IMR-90 (cell line): ENCODE data around the gene FOSL2. TPM values are rescaled to one million over a fixed set of nuclear protein-coding genes. Genes with fewer than 3 reads are reported as not detected.

Source experiments
- ATAC-seq: fragments of 200-7000 bp; cut with Tn5 transposase; 2 replicates; pipeline ENCODE4 v1.9.1; 2020; ENCODE audit warnings: low read depth, mild to moderate bottlenecking, moderate library complexity
- BruUV-seq: library from RNA; stranded (reverse); fragments of 400-500 nt; replicated peaks from 2 replicates; lab custom pipeline; 2021; lab: Mats Ljungman, UMichigan
- CTCF ChIA-PET: fragments of 300-600 bp; formaldehyde crosslinking; extraction: SDS; loops from one replicate; lab custom pipeline; 2021; ENCODE audit warnings: antibody characterized with exemption; lab: Yijun Ruan, JAX
- POLR2A ChIA-PET: fragments of 300-600 bp; sonication (Branson Sonifier 250); formaldehyde crosslinking; loops from one replicate; lab custom pipeline; 2022; ENCODE audit warnings: antibody characterized with exemption; ENCODE audit not compliant: unreplicated experiment; lab: Charles Lee
- DNase-seq: peaks from one replicate; pipeline ENCODE4 v3.0.0; 2013
- H2AFZ ChIP-seq: replicated peaks from 2 replicates; pipeline ENCODE3; 2013; ENCODE audit warnings: low read length, mild to moderate bottlenecking; ENCODE audit not compliant: poor library complexity
- H2AK5ac ChIP-seq: 2 replicates; pipeline ENCODE4 v1.6.1; 2013; ENCODE audit warnings: low read depth, low read length, inconsistent platforms
- H2AK9ac ChIP-seq: replicated peaks from 2 replicates; pipeline ENCODE3; 2013; ENCODE audit warnings: mild to moderate bottlenecking, low read depth, low read length, moderate library complexity; ENCODE audit not compliant: poor library complexity
- H2BK120ac ChIP-seq: 2 replicates; pipeline ENCODE4 v1.6.1; 2013; ENCODE audit warnings: low read depth, low read length, inconsistent platforms
- H2BK15ac ChIP-seq: 3 replicates; pipeline ENCODE4 v1.6.1; 2013; ENCODE audit warnings: low read depth, low read length, inconsistent platforms
- H2BK20ac ChIP-seq: 2 replicates; pipeline ENCODE4 v1.6.1; 2013; ENCODE audit warnings: low read depth, mild to moderate bottlenecking, inconsistent platforms, low read length, moderate library complexity
- H2BK5ac ChIP-seq: 2 replicates; pipeline ENCODE4 v1.6.1; 2013; ENCODE audit warnings: mild to moderate bottlenecking, low read depth, low read length, inconsistent platforms; ENCODE audit not compliant: poor library complexity, severe bottlenecking
- H3K14ac ChIP-seq: replicated peaks from 2 replicates; pipeline ENCODE4 v1.6.1; 2013; ENCODE audit warnings: low read depth, low read length, inconsistent platforms
- H3K18ac ChIP-seq: 2 replicates; pipeline ENCODE4 v1.6.1; 2013; ENCODE audit warnings: low read depth, low read length, control low read depth
- H3K23ac ChIP-seq: 2 replicates; pipeline ENCODE4 v1.6.1; 2013; ENCODE audit warnings: low read depth, low read length, inconsistent platforms
- H3K27ac ChIP-seq: 2 replicates; pipeline ENCODE4 v1.5.1; 2013; ENCODE audit warnings: mild to moderate bottlenecking, control low read depth, low read length; ENCODE audit not compliant: insufficient read depth
- H3K27me3 ChIP-seq: 2 replicates; pipeline ENCODE4 v1.6.1; 2013; ENCODE audit warnings: low read length; ENCODE audit not compliant: control insufficient read depth, insufficient read depth
- H3K36me3 ChIP-seq: 2 replicates; pipeline ENCODE4 v1.6.1; 2013; ENCODE audit warnings: low read length, mixed read lengths; ENCODE audit not compliant: control insufficient read depth, insufficient read depth
- H3K4ac ChIP-seq: 2 replicates; pipeline ENCODE4 v1.6.1; 2013; ENCODE audit warnings: low read depth, low read length, inconsistent platforms
- H3K4me1 ChIP-seq: 2 replicates; pipeline ENCODE4 v1.6.1; 2013; ENCODE audit warnings: low read length, mixed read lengths; ENCODE audit not compliant: control insufficient read depth, insufficient read depth
- H3K4me2 ChIP-seq: 2 replicates; pipeline ENCODE4 v1.6.1; 2013; ENCODE audit warnings: low read depth, mild to moderate bottlenecking, control low read depth, low read length, moderate library complexity
- H3K4me3 ChIP-seq: 2 replicates; pipeline ENCODE4 v1.5.1; 2013; ENCODE audit warnings: low read depth, mild to moderate bottlenecking, control low read depth, low read length, moderate library complexity; ENCODE audit not compliant: insufficient read depth
- H3K56ac ChIP-seq: 2 replicates; pipeline ENCODE4 v1.6.1; 2013; ENCODE audit warnings: low read length, inconsistent platforms; ENCODE audit not compliant: insufficient read depth; ENCODE audit errors: extremely low read depth
- H3K79me1 ChIP-seq, 2 experiments: 2 replicates each; pipeline ENCODE4 v1.6.1; 2013; ENCODE audit warnings: low read length in 2 of 2, inconsistent platforms in 1 of 2, low read depth in 1 of 2
- H3K9ac ChIP-seq: 2 replicates; pipeline ENCODE4 v1.6.1; 2013; ENCODE audit warnings: low read depth, low read length, control low read depth
- H3K9me1 ChIP-seq: 2 replicates; pipeline ENCODE4 v1.6.1; 2013; ENCODE audit warnings: low read length, inconsistent platforms; ENCODE audit not compliant: insufficient read depth
- H3K9me3 ChIP-seq: 2 replicates; pipeline ENCODE4 v1.6.1; 2013; ENCODE audit warnings: low read length; ENCODE audit not compliant: control insufficient read depth, insufficient read depth
- H4K20me1 ChIP-seq: 2 replicates; pipeline ENCODE4 v1.6.1; 2013; ENCODE audit warnings: low read length, inconsistent platforms; ENCODE audit not compliant: insufficient read depth
- H4K5ac ChIP-seq: 2 replicates; pipeline ENCODE4 v1.6.1; 2013; ENCODE audit warnings: mild to moderate bottlenecking, low read depth, low read length, control low read depth
- H4K8ac ChIP-seq, 2 experiments: 2 replicates each; pipeline ENCODE4 v1.6.1; 2013; ENCODE audit warnings: low read depth in 2 of 2, low read length in 2 of 2, control low read depth in 1 of 2, inconsistent platforms in 1 of 2
- H4K91ac ChIP-seq: 2 replicates; pipeline ENCODE4 v1.6.1; 2013; ENCODE audit warnings: low read depth, low read length, inconsistent platforms; ENCODE audit not compliant: insufficient read depth
- BHLHE40 ChIP-seq: fragments of 150-350 bp; IDR thresholded peaks from 2 replicates; pipeline ENCODE4 v1.6.1; 2016; ENCODE audit warnings: mild to moderate bottlenecking, low read depth, low read length
- CEBPB ChIP-seq: IDR thresholded peaks from 2 replicates; pipeline ENCODE4 v1.6.1; 2012; ENCODE audit warnings: low read depth, low read length, improper control_type of control experiment
- CHD1 ChIP-seq: IDR thresholded peaks from 2 replicates; pipeline ENCODE4 v1.6.1; 2012; ENCODE audit warnings: low read depth, low read length, improper control_type of control experiment
- CTCF ChIP-seq: conservative IDR thresholded peaks from 2 replicates; pipeline ENCODE4 v1.5.1; 2012; ENCODE audit warnings: mild to moderate bottlenecking, low read depth, low read length, improper control_type of control experiment
- ELK1 ChIP-seq: fragments of 150-350 bp; IDR thresholded peaks from 2 replicates; pipeline ENCODE4 v1.6.1; 2016; ENCODE audit warnings: low read depth, mild to moderate bottlenecking, low read length, moderate library complexity, borderline replicate concordance
- FOS ChIP-seq: fragments of 150-350 bp; IDR thresholded peaks from 2 replicates; pipeline ENCODE4 v1.6.1; 2016; ENCODE audit warnings: low read depth, low read length
- MAFK ChIP-seq: IDR thresholded peaks from 2 replicates; pipeline ENCODE4 v1.6.1; 2012; ENCODE audit warnings: low read depth, low read length, improper control_type of control experiment
- MAZ ChIP-seq: IDR thresholded peaks from 2 replicates; pipeline ENCODE4 v1.6.1; 2012; ENCODE audit warnings: low read depth, mild to moderate bottlenecking, low read length, improper control_type of control experiment, moderate library complexity, borderline replicate concordance
- MXI1 ChIP-seq: IDR thresholded peaks from 2 replicates; pipeline ENCODE4 v1.6.1; 2012; ENCODE audit warnings: low read depth, mild to moderate bottlenecking, low read length, moderate library complexity, borderline replicate concordance
- NFE2L2 ChIP-seq: fragments of 150-350 bp; IDR thresholded peaks from 2 replicates; pipeline ENCODE4 v1.6.1; 2016; ENCODE audit warnings: low read depth, mild to moderate bottlenecking, low read length
- POLR2A ChIP-seq: IDR thresholded peaks from 2 replicates; pipeline ENCODE4 v1.6.1; 2012; ENCODE audit warnings: mild to moderate bottlenecking, low read depth, low read length
- RAD21 ChIP-seq: IDR thresholded peaks from 2 replicates; pipeline ENCODE4 v1.6.1; 2012; ENCODE audit warnings: low read length, improper control_type of control experiment
- RCOR1 ChIP-seq: IDR thresholded peaks from 2 replicates; pipeline ENCODE4 v1.6.1; 2012; ENCODE audit warnings: mild to moderate bottlenecking, low read length, improper control_type of control experiment; ENCODE audit not compliant: insufficient replicate concordance
- RFX5 ChIP-seq: IDR thresholded peaks from 2 replicates; pipeline ENCODE4 v1.8.0; 2012; ENCODE audit warnings: low read depth, mild to moderate bottlenecking, low read length, moderate library complexity
- SMC3 ChIP-seq: fragments of 150-350 bp; IDR thresholded peaks from 2 replicates; pipeline ENCODE4 v1.6.1; 2016; ENCODE audit warnings: low read depth, mild to moderate bottlenecking, antibody characterized with exemption, low read length, moderate library complexity
- USF2 ChIP-seq: fragments of 150-350 bp; IDR thresholded peaks from 2 replicates; pipeline ENCODE4 v1.6.1; 2017; ENCODE audit warnings: mild to moderate bottlenecking, antibody characterized with exemption, low read length, low read depth
- WGBS, 2 experiments: methylation state at CpG; one replicate each; pipeline versions ENCODE4 v1.1.5 to v1.1.7; 2013; ENCODE audit warnings: missing lambda C conversion rate in 2 of 2; ENCODE audit not compliant: insufficient read length in 1 of 2; ENCODE audit errors: extremely low coverage in 2 of 2; 5-methylcytosine and 5-hydroxymethylcytosine counted together
- dilution Hi-C: fragments of 300-500 bp; cut with HindIII; formaldehyde crosslinking; loops from one replicate; pipeline ENCODE4 v1.14.3; 2018; ENCODE audit warnings: low sequenced_read_pairs; ENCODE audit not compliant: unreplicated experiment
- in situ Hi-C: fragments of 300-500 bp; cut with MboI; formaldehyde crosslinking; loops from 3 replicates; pipeline ENCODE4 v1.14.3; 2019; ENCODE audit warnings: low sequenced_read_pairs, inconsistent platforms, mixed read lengths
- intact Hi-C: fragments of 100-400 bp; cut with micrococcal nuclease; formaldehyde crosslinking; loops from 2 replicates; pipeline ENCODE4 v1.10.0; 2022
- polyA plus RNA-seq, 3 experiments: library from polyadenylated mRNA; depleted of rRNA; stranded (reverse); fragments of >200 nt; gene quantifications; 2 replicates each; pipeline ENCODE4 v1.2.3, GENCODE V29; 2012; ENCODE audit warnings: low replicate concordance in 1 of 3
- total RNA-seq: library from RNA; depleted of rRNA; stranded (reverse); fragments of >200 nt; gene quantifications from 2 replicates; pipeline ENCODE4 v1.2.3, GENCODE V29; 2012

Gene FOSL2
- total and polyA plus RNA-seq, 2 of the 4 experiments (the other 2 are of a cell fraction), result 31.4 to 46.3 TPM

GRCh38 chr2:28351621-28352020, 41.0 kb upstream of the FOSL2 start:
- no peaks in the 10 kb centered on the region for H3K36me3 ChIP-seq
- in situ Hi-C loops, result no loop called here
- no peaks in the 10 kb centered on the region for H4K20me1 ChIP-seq
- CTCF ChIA-PET, result no interaction called here
- no peak overlapping the region for H2BK20ac ChIP-seq
- H3K9me1 ChIP-seq, result peaks cover 17% of the 10 kb centered on the region
- H4K5ac ChIP-seq, result no peak overlapping the region
- H3K79me1 ChIP-seq, result peaks cover 0 to 4% of the 10 kb centered on the region in 2 experiments; a peak in 1 of 4 replicates
- H2AK9ac ChIP-seq, result no peak overlapping the region
- no peak overlapping the region for H2AFZ ChIP-seq
- no TSS peak for BruUV-seq
- no peak for ATAC-seq
- no peak overlapping the region for H3K4me3 ChIP-seq
- intact Hi-C loops, result no loop called here
- no peak overlapping the region for H3K14ac ChIP-seq
- POLR2A ChIA-PET, result no interaction called here
- no peak overlapping the region for H3K27ac ChIP-seq
- 100% methylated on average over 2 of the region's 5 CpGs; no CpG with 5 or more reads in 1 of the 2 experiments for WGBS, 2 experiments
- no peak overlapping the region for H2AK5ac ChIP-seq
- no peak overlapping the region for H3K23ac ChIP-seq
- H3K56ac ChIP-seq, result no peak overlapping the region
- no peak overlapping the region for H4K8ac ChIP-seq
- H3K4me2 ChIP-seq, result no peak overlapping the region
- no peak overlapping the region for H3K4ac ChIP-seq
- DNase-seq, result no peak
- H3K9me3 ChIP-seq, result no peaks in the 10 kb centered on the region
- dilution Hi-C loops, result no loop called here
- peaks cover 20% of the 10 kb centered on the region for H3K4me1 ChIP-seq
- no peak overlapping the region for H2BK15ac ChIP-seq
- no peak overlapping the region for H2BK120ac ChIP-seq
- no peaks in the 10 kb centered on the region for H3K27me3 ChIP-seq
- no peak overlapping the region for H3K9ac ChIP-seq
- no peak overlapping the region; the same call in 1 of the 2 replicates for H3K18ac ChIP-seq
- H2BK5ac ChIP-seq, result no peak overlapping the region
- TF ChIP-seq FOS (no peak), MAZ (no peak), CTCF (no peak), POLR2A (no peak), CEBPB (no peak), CHD1 (no peak), MXI1 (no peak), SMC3 (no peak), RCOR1 (no peak), RFX5 (no peak), NFE2L2 (no peak), RAD21 (no peak), BHLHE40 (no peak), ELK1 (no peak), MAFK (no peak), USF2 (no peak)
- H4K91ac ChIP-seq, result no peak overlapping the region
